H1 (cell line): ENCODE measurements around the gene VIM. TPM values are rescaled to one million over a fixed set of nuclear protein-coding genes. Genes with fewer than 3 reads are reported as not detected.

Source experiments
- CTCF ChIA-PET: fragments of 300-600 bp; sonication (Branson Sonifier 250); formaldehyde crosslinking; loops from one replicate; lab custom pipeline; 2021; ENCODE audit not compliant: partially characterized antibody; lab: Charles Lee
- POLR2A ChIA-PET: fragments of 300-600 bp; sonication (Branson Sonifier 250); formaldehyde crosslinking; loops from one replicate; lab custom pipeline; 2021; ENCODE audit warnings: inconsistent platforms; ENCODE audit not compliant: partially characterized antibody; lab: Charles Lee
- DNase-seq, 2 experiments: peaks; one replicate each; pipeline versions ENCODE4 v3.0.0 to v3.0.0-alpha.2; 2010 to 2022; ENCODE audit warnings: low spot score in 2 of 2, low read depth in 1 of 2, mixed read lengths in 1 of 2
- FAIRE-seq: peaks from 2 replicates; lab custom pipeline; 2011; peaks lifted over from hg19 to GRCh38; lab: Jason Lieb, UNC
- H2AFZ ChIP-seq: 2 replicates; pipeline ENCODE4 v1.8.1; 2012; ENCODE audit warnings: low read length, inconsistent platforms
- H2AK5ac ChIP-seq: 2 replicates; pipeline ENCODE4 v1.6.1; 2013; ENCODE audit warnings: low read depth, low read length
- H2BK120ac ChIP-seq: replicated peaks from 2 replicates; pipeline ENCODE3; 2013; ENCODE audit warnings: low read depth, low read length, inconsistent platforms
- H2BK12ac ChIP-seq: 2 replicates; pipeline ENCODE4 v1.6.1; 2013; ENCODE audit warnings: low read depth, low read length
- H2BK15ac ChIP-seq: 2 replicates; pipeline ENCODE4 v1.6.1; 2013; ENCODE audit warnings: low read length
- H2BK20ac ChIP-seq: 2 replicates; pipeline ENCODE4 v1.6.1; 2013; ENCODE audit warnings: low read length
- H2BK5ac ChIP-seq: 2 replicates; pipeline ENCODE4 v1.6.1; 2013; ENCODE audit warnings: low read depth, low read length
- H3K14ac ChIP-seq: 2 replicates; pipeline ENCODE4 v1.6.1; 2013; ENCODE audit warnings: inconsistent platforms; ENCODE audit not compliant: insufficient read length
- H3K18ac ChIP-seq: 2 replicates; pipeline ENCODE4 v1.6.1; 2013; ENCODE audit warnings: low read length; ENCODE audit errors: extremely low read depth
- H3K23ac ChIP-seq: 2 replicates; pipeline ENCODE4 v1.6.1; 2013; ENCODE audit warnings: inconsistent platforms; ENCODE audit not compliant: insufficient read length
- H3K23me2 ChIP-seq: 2 replicates; pipeline ENCODE4 v1.6.1; 2013; ENCODE audit warnings: low read depth, low read length
- H3K27ac ChIP-seq: 2 replicates; pipeline ENCODE4 v1.6.1; 2011; ENCODE audit warnings: low read depth, low read length, inconsistent platforms
- H3K27me3 ChIP-seq, 4 experiments: replicated peaks in 1 of 4; 1 replicate in 1 of 4; 2 replicates in 3 of 4; pipeline versions ENCODE4 v1.6.1 to v1.8.1; 2011 to 2013; ENCODE audit warnings: low read length in 3 of 4, mild to moderate bottlenecking in 3 of 4, inconsistent platforms in 2 of 4, mixed read lengths in 2 of 4, moderate library complexity in 1 of 4; ENCODE audit not compliant: control insufficient read depth in 3 of 4, insufficient read depth in 3 of 4; ENCODE audit errors: extremely low read depth in 1 of 4
- H3K36me3 ChIP-seq, 4 experiments: 2 replicates each; pipeline versions ENCODE4 v1.6.1 to v1.8.1; 2011 to 2013; ENCODE audit warnings: mild to moderate bottlenecking in 4 of 4, low read length in 3 of 4, moderate library complexity in 2 of 4, control low read depth in 1 of 4, inconsistent platforms in 1 of 4; ENCODE audit not compliant: insufficient read depth in 4 of 4, control insufficient read depth in 2 of 4
- H3K4ac ChIP-seq: replicated peaks from 2 replicates; pipeline ENCODE3; 2013; ENCODE audit warnings: low read length, low read depth, mixed read lengths, inconsistent platforms; ENCODE audit not compliant: insufficient read length
- H3K4me1 ChIP-seq, 4 experiments: replicated peaks in 1 of 4; 1 replicate in 1 of 4; 2 replicates in 3 of 4; pipeline versions ENCODE4 v1.6.1 to v1.8.1; 2011 to 2013; ENCODE audit warnings: low read length in 3 of 4, inconsistent platforms in 2 of 4, mixed read lengths in 1 of 4; ENCODE audit not compliant: insufficient read depth in 4 of 4, control insufficient read depth in 3 of 4
- H3K4me2 ChIP-seq, 2 experiments: 2 replicates each; pipeline versions ENCODE4 v1.6.1 to v1.8.1; 2011 to 2013; ENCODE audit warnings: low read depth in 2 of 2, low read length in 2 of 2, control low read depth in 1 of 2, inconsistent platforms in 1 of 2, mild to moderate bottlenecking in 1 of 2; ENCODE audit not compliant: insufficient read depth in 1 of 2
- H3K4me3 ChIP-seq, 4 experiments: fragments of 200-600, 300-600 bp in 1 of 4; sonication (generic), shearing (Covaris generic), sonication (Bioruptor Twin) in 1 of 4; 2 replicates each; pipeline versions ENCODE4 v1.5.1 to v1.8.1; 2011 to 2016; ENCODE audit warnings: low read length in 4 of 4, low read depth in 3 of 4, control low read depth in 2 of 4, inconsistent platforms in 2 of 4, mild to moderate bottlenecking in 2 of 4, mixed read lengths in 1 of 4, moderate library complexity in 1 of 4; ENCODE audit not compliant: insufficient read depth in 2 of 4; ENCODE audit errors: extremely low read depth in 1 of 4
- H3K56ac ChIP-seq: replicated peaks from 2 replicates; pipeline ENCODE3; 2013; ENCODE audit warnings: low read depth, mild to moderate bottlenecking, mixed read lengths, low read length, inconsistent platforms; ENCODE audit not compliant: insufficient read length
- H3K79me1 ChIP-seq: 2 replicates; pipeline ENCODE4 v1.6.1; 2013; ENCODE audit warnings: low read depth, low read length, control low read depth
- H3K79me2 ChIP-seq, 2 experiments: 2 replicates each; pipeline versions ENCODE4 v1.6.1 to v1.8.1; 2012 to 2013; ENCODE audit warnings: low read length in 2 of 2, mild to moderate bottlenecking in 2 of 2, inconsistent platforms in 1 of 2; ENCODE audit not compliant: insufficient read depth in 2 of 2, control insufficient read depth in 1 of 2
- H3K9ac ChIP-seq, 4 experiments: replicated peaks in 1 of 4; 1 replicate in 1 of 4; 2 replicates in 3 of 4; pipeline versions ENCODE4 v1.6.1 to v1.8.1; 2011 to 2013; ENCODE audit warnings: low read depth in 3 of 4, low read length in 3 of 4, control low read depth in 2 of 4, mild to moderate bottlenecking in 2 of 4, moderate library complexity in 2 of 4, inconsistent platforms in 1 of 4; ENCODE audit errors: extremely low read depth in 1 of 4
- H3K9me3 ChIP-seq, 2 experiments: 2 replicates each; pipeline versions ENCODE4 v1.6.1 to v1.8.1; 2012 to 2013; ENCODE audit warnings: mild to moderate bottlenecking in 2 of 2, moderate library complexity in 2 of 2, control low read depth in 1 of 2, inconsistent platforms in 1 of 2, low read depth in 1 of 2, low read length in 1 of 2, mixed read lengths in 1 of 2; ENCODE audit not compliant: insufficient read depth in 2 of 2
- H4K20me1 ChIP-seq, 2 experiments: replicated peaks in 1 of 2; 2 replicates each; pipeline versions ENCODE3 to v1.8.1; 2011 to 2013; ENCODE audit warnings: inconsistent platforms in 2 of 2, low read length in 2 of 2, mild to moderate bottlenecking in 1 of 2; ENCODE audit not compliant: insufficient read depth in 2 of 2, control insufficient read depth in 1 of 2
- H4K5ac ChIP-seq: 2 replicates; pipeline ENCODE4 v1.6.1; 2013; ENCODE audit warnings: low read length, low read depth, mixed read lengths, inconsistent platforms; ENCODE audit not compliant: insufficient read length
- H4K8ac ChIP-seq: 2 replicates; pipeline ENCODE4 v1.8.0; 2013; ENCODE audit warnings: mild to moderate bottlenecking, moderate library complexity, low read length, inconsistent platforms; ENCODE audit not compliant: insufficient read depth; ENCODE audit errors: extremely low read depth
- H4K91ac ChIP-seq: replicated peaks from 2 replicates; pipeline ENCODE3; 2013; ENCODE audit warnings: low read length, mixed read lengths, inconsistent platforms; ENCODE audit not compliant: insufficient read length
- CTBP2 ChIP-seq: IDR thresholded peaks from 2 replicates; pipeline ENCODE4 v1.7.0; 2011; ENCODE audit warnings: borderline replicate concordance, mild to moderate bottlenecking, moderate library complexity, mixed read lengths, low read length; ENCODE audit not compliant: insufficient read depth, insufficient read length
- EP300 ChIP-seq, 2 experiments: IDR thresholded peaks; 1 replicate in 1 of 2; 2 replicates in 1 of 2; pipeline ENCODE4 v1.6.1; 2011 to 2012; ENCODE audit warnings: low read depth in 2 of 2, low read length in 2 of 2, mild to moderate bottlenecking in 2 of 2, borderline replicate concordance in 1 of 2, inconsistent platforms in 1 of 2, moderate library complexity in 1 of 2
- HDAC2 ChIP-seq, 2 experiments: fragments of 300-600 bp in 1 of 2; sonication (generic) in 1 of 2; IDR thresholded peaks; 2 replicates each; pipeline ENCODE4 v1.6.1; 2011 to 2012; ENCODE audit warnings: low read depth in 2 of 2, low read length in 2 of 2, mild to moderate bottlenecking in 2 of 2, moderate library complexity in 2 of 2, borderline replicate concordance in 1 of 2, inconsistent platforms in 1 of 2
- POU5F1 ChIP-seq: IDR thresholded peaks from 2 replicates; pipeline ENCODE4 v1.6.1; 2011; ENCODE audit warnings: low read depth, mild to moderate bottlenecking, low read length, moderate library complexity
- WGBS, 2 experiments: shearing (Covaris generic) in 1 of 2; methylation state at CpG; one replicate each; pipeline versions ENCODE4 v1.1.6 to v1.1.7; 2013 to 2015; ENCODE audit warnings: low lambda C conversion rate in 2 of 2, mixed read lengths in 2 of 2, inconsistent platforms in 1 of 2, low coverage in 1 of 2, missing lambda C conversion rate in 1 of 2; ENCODE audit not compliant: insufficient replicate concordance in 2 of 2, insufficient coverage in 1 of 2, insufficient read length in 1 of 2; ENCODE audit errors: extremely low coverage in 1 of 2, missing lambda C conversion rate in 1 of 2; 5-methylcytosine and 5-hydroxymethylcytosine counted together
- polyA plus RNA-seq, 7 experiments: library from polyadenylated mRNA; depleted of rRNA in 3 of 7; stranded (reverse) in 5 of 7; unstranded in 2 of 7; fragments of >200 nt in 5 of 7; fragments of 200-250 nt in 2 of 7; gene quantifications; 1 replicate in 5 of 7; 2 replicates in 1 of 7; 4 replicates in 1 of 7; pipeline versions ENCODE4 v1.2.1 to v1.2.3, GENCODE V29; 2011 to 2013; ENCODE audit warnings: missing spikeins in 2 of 7, mixed read lengths in 2 of 7
- total RNA-seq: library from RNA; stranded (reverse); fragmentation: NEBNext Ultra II Directional; extraction: Animal tissue kit (Norgen Biotek cat#: 25700); gene quantifications from 2 replicates; pipeline ENCODE4 v1.2.1, GENCODE V29; 2021

Gene VIM
- total and polyA plus RNA-seq, 2 of the 8 experiments (the other 6 are each of a cell fraction or from before 2014, with no cell fraction given), result 347 to 372 TPM

- Histone ChIP-seq H2BK15ac (peak overlapping the region; percentile 5; the same call in 1 of the 2 replicates), H3K79me2 (peaks cover 0 to 6% of the 10 kb centered on the region in 2 experiments; a peak in 1 of 4 replicates), H3K27me3 (peaks cover 0 to 15% (median 13%) of the 10 kb centered on the region in 4 experiments; a peak in 5 of 7 replicates), H3K79me1 (no peaks in the 10 kb centered on the region), H3K56ac (no peak overlapping the region), H2AK5ac (no peak overlapping the region), H3K36me3 (peaks cover 0 to 9% (median 0%) of the 10 kb centered on the region in 4 experiments; a peak in 1 of 8 replicates), H3K4ac (peak overlapping the region; percentile 57), H2BK20ac (no peak overlapping the region; the same call in 1 of the 2 replicates), H3K4me1 (peaks cover 10 to 19% (median 12%) of the 10 kb centered on the region in 4 experiments; a peak in 6 of 7 replicates), H4K20me1 (peaks cover 0 to 4% of the 10 kb centered on the region in 2 experiments), H2BK120ac (no peak overlapping the region), H4K8ac (no peak overlapping the region), H3K18ac (no peak overlapping the region), H3K9me3 (no peaks in the 10 kb centered on the region), H3K4me2 (peak overlapping the region; percentile 83 to 86), H2AFZ (no peak overlapping the region), H2BK5ac (no peak overlapping the region), H3K27ac (no peak overlapping the region), H4K91ac (no peak overlapping the region), H4K5ac (peak overlapping the region; percentile 64), H2BK12ac (no peak overlapping the region; the same call in 1 of the 2 replicates), H3K23me2 (peaks cover 20% of the 10 kb centered on the region; the same call in 1 of the 2 replicates), H3K23ac (no peak overlapping the region), H3K4me3 (peak overlapping the region in 1 of 4 experiments; percentile 81; a peak in 1 of 8 replicates), H3K14ac (no peak overlapping the region), H3K9ac (no peak overlapping the region)
- ChIA-PET POLR2A (interaction anchor here (1.0 to 4.6 kb wide), 3 partner anchors 13 to 26 kb away, joined by 3 to 46 read pairs (median 7); partner anchors contain the start of gene TRDMT1), CTCF (interaction anchor here (0.6 to 1.9 kb wide), 7 partner anchors 8 to 336 kb away, joined by 3 to 8 read pairs (median 3); no protein-coding TSS in a partner anchor)
- no peak for TF ChIP-seq POU5F1
- TF ChIP-seq HDAC2 (IDR thresholded peaks at IDR 0.05; ENCODE audit: borderline replicate concordance in 1 of 2, low read depth in 2 of 2, low read length in 2 of 2), result no peak
- TF ChIP-seq CTBP2, result no peak
- no peak for TF ChIP-seq EP300 (IDR thresholded peaks at IDR 0.05; ENCODE audit: borderline replicate concordance in 1 of 2, low read depth in 2 of 2, low read length in 2 of 2)
- WGBS, 2 experiments, result 69% methylated on average over 8 of the region's 8 CpGs; no CpG with 5 or more reads in 1 of the 2 experiments
- no peak for FAIRE-seq
- DNase-seq, result no peak
These were observed 1.1 kb upstream of the VIM start for GRCh38 chr10:17226891-17227303.
